Hematopoietic multipotent progenitor cell treated with erythropoietin and hydrocortisone succinate and interleukin-3 and kit ligand, for 17 days (in vitro differentiated cells): ENCODE measurements around the gene OR10R2.
"Not testable (repeated sequence)": the region's sequence is repeated elsewhere in the genome, so short reads cannot be mapped to it uniquely, and the experiment has no call there.

Experiments
- DNase-seq: peaks from one replicate; pipeline ENCODE4 v3.0.0-alpha.2; 2015; ENCODE audit warnings: low spot score

The OR10R2 gene, protein sequence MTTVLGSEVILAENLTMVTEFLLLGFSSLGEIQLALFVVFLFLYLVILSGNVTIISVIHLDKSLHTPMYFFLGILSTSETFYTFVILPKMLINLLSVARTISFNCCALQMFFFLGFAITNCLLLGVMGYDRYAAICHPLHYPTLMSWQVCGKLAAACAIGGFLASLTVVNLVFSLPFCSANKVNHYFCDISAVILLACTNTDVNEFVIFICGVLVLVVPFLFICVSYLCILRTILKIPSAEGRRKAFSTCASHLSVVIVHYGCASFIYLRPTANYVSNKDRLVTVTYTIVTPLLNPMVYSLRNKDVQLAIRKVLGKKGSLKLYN

DNA sequence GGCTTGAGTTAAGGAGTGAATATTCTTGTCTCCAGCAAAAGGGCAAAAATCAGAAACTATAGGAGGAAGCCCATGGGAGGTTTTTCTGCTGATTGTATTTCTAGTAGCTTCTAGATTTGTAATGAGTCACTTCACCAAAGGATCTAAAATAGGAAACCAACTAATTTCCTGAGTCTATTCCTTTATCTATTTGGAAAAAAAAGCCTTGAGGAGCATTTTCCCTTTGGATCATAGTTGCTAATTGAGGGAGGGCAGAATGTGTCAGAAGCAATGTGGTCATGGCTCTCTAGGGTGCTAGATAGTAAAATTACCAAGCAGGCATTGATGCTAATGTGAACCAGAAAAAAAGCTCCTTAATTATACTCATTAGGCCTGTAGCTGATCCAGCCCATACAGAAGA lies at the start of gene OR10R2:
Gene OR10R2, plus strand, starts transcription at position 301 of the 400 bp plus-strand sequence. CDS start 106 bp downstream, outside the sequence.
- DNase-seq = no peak

DNA sequence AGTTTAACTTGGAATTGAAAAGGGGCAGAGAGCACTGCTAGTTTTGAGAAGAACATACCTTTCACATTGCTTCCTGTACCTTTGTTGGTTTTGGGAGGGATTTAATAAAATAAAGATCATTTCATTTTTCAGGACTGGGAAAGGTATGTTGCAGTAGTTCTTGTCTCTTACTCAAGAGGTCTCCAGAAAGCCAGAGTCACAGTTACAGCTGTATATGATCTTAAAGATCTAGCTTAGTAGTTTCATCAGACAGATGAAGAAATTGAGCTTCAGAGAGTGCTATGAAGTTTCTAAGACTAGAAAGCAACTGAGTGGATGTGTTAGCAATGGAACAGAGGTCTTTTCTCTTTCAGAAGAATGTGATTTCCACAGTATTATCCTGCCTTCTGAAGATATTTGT lies 47.0 kb upstream of the OR10R2 start:
- no peak for DNase-seq

DNA sequence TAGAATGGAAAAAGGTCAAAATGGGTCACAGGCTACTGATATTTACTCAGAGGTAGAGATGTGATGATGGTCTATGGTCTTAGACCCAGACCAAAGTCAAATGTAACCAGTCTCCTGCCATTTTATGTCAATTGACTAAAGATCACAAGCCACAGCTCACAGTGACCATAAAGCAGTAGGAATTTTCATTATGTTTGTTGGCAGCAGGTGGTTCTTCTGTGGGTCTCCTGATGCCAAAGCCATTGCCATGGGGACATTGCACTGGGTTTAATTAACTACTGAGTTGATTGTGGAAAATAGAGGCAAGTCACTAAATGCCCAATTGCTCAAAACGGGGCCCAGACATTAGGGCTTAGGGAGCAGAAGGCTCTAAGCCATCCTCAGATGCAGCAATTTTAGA lies 45.9 kb upstream of the OR10R2 start, which contains the start of gene OR10K2:
Gene OR10K2, minus strand, starts transcription at position 101 of the 400 bp plus-strand sequence. CDS start 5,371 bp downstream, outside the sequence.
- DNase-seq = no peak

DNA sequence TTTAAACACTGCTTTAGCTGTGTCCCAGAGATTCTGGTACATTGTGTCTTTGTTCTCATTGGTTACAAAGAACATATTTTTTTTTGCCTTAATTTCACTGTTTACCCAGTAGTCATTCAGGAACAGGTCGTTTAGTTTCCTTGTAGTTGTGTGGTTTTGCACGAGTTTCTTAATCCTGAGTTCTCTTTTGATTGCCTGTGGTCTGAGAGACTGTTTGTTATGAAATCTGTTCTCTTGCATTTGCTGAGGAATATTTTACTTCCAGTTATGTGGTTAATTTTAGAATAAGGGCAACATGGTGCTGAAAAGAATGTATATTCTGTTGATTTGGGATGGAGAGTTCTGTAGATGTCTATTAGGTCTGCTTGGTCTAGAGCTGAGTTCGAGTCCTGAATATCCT lies 41.9 kb upstream of the OR10R2 start:
- not testable (repeated sequence) for DNase-seq

DNA sequence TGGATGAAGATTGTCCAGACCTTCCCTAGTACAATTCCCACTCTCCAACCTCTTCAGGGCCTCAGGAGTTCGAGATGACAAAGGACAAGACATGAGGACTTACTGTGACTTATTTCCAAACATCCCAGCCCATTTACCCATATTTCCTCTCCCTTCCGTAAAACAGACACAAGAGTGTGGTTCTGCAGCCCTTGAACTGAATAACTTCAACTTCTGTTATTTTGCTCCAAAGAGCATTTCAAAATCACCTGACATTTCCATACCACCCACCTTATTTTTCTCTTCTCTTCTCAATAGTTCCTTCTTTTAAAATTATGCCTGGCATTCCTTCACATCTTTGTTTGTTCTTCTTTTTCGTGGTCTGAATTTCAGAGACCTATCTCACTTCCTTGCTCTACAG lies 37.3 kb upstream of the OR10R2 start:
- no peak for DNase-seq

DNA sequence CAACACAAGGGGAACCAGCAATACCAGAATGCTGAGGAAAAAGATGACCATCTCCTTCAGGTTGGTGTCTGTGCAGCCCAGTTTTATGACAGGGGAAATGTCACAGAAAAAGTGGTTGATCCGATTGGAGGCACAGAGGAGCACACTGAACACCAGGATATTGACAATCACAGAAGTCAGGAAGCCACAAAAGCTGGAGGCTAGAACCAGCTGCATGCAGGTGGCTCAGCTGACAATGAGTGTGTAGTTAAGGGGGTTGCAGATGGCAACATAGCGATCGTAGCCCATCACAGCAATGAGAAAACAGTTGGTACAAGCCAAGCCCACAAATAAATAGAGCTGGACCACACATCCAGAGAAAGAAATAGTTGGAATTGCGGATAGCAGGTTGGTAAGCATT lies 26.6 kb upstream of the OR10R2 start:
- no peak for DNase-seq

DNA sequence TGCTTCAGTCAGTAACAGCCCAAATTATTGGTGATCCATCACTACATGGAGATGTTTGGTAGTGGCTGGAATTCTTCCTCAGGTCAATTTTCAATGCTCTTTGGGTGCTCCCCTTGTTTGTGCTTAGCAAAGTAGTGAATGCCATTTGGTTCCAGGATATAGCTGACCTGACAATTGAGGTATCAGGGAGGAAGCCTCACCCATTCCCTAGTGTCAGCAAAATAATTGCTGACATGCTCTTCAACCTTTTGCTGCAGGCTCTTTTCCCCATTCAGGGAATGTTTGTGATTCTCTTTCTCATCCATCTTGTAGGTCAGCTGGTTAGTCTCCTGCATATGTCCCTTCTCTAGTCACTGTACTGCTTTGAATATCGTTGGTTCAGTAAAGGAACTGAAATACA lies 17.5 kb upstream of the OR10R2 start:
- DNase-seq = no peak

DNA sequence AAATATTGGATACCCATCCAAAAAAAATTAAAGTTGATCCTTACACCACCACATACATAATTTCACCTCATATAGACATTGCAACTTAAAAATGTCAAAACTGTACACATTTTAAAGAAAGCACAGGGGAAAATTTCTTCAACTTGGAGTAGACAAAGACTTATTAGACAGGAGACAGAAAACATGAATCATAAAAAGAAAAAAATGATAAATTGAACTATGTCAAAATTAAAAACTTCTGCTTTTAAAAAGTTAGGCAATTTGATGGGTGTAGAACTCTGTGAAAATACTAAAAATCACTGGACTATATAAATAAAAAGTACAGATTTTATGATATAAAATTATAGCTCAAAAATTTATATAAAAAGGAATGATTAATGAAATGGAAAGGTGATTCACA lies 14.8 kb upstream of the OR10R2 start:
- no peak for DNase-seq

DNA sequence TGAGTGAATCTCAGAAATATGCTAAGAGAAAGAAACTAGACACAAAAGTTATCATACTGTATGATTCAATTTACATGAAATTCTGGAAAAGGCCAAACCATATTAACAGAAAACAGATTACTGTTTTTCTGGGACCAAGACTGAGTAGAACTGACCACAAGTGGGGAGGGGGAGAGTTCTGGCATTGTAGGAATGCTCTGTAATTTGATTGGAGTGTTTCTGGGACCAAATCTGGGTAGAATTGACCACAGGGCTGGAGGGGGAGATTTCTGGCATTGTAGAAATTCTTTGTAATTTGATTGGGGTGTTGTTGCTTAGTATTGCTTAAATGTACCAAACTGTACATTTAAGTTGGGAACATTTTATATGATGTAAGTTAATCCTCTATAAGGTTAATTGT lies 13.8 kb upstream of the OR10R2 start:
- no peak for DNase-seq

DNA sequence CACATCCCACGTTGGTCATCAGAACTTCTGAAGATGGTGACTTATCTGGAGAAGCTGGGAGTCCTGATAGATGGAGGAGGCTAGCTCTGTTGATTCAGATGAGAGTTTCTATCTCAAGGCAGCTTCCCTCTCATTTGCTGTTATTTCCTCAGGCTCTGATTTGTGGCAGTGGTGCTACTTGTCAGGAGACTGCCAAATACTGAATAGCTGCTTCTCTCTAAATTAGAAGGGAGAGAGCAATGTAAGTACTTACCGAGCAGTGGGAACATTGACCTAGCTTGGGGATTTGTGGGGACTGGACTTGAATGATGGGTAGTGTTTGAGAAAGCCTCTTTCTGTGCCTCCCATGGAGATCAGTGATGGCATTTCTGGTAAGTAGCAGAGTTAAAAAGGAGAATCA lies 10.5 kb upstream of the OR10R2 start, which contains the start of gene OR10K1:
Gene OR10K1, plus strand, starts transcription at position 301 of the 400 bp plus-strand sequence. CDS start 3,728 bp downstream, outside the sequence.
- no peak for DNase-seq

DNA sequence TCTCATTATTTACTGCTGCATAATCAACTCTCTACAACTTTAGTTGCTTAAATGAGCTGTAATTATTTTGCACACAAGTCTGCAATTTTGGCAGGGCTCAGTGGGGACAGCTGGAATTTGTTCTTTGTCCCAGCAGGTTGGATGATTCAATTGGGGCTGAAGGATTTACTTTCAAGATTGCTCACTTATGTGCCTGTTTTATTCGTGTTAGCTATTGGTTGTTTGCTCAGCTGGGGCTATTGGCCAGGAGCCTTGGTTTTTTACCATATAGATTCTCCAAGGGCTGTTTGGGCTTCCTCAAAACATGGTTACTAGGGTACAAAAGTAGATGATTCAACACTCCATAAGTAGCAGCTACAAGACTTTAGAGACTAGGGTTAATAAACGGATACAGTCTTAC lies 13.4 kb downstream of the OR10R2 start:
- no peak for DNase-seq

DNA sequence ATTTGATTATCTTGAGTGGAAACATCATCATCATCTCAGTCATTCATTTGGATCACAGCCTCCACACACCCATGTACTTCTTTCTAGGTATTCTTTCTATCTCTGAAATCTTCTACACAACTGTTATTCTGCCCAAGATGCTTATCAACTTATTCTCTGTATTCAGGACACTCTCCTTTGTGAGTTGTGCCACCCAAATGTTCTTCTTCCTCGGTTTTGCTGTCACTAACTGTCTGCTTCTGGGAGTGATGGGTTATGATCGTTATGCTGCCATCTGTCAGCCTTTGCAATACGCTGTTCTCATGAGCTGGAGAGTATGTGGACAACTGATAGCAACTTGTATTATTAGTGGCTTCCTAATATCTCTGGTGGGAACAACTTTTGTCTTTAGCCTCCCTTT lies 19.3 kb downstream of the OR10R2 start:
- DNase-seq = no peak

DNA sequence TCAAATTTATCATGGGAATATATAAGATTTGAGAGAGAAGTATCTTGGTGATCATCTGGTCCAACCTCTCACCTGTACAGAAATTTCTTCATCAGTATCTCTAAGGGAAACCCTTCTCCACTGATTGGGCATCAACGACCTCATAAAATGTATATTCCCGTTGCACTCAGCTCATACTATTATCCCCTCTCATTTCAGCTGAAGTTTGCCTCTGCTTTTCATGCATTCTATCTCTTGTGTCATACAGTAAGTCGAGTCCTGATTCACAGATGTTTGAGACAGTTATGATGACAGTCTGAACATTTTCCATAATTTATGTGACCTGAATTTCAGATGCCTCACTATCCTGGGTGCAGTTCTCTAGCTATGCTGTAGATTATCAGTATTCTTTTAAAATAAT lies 21.0 kb downstream of the OR10R2 start:
- DNase-seq = no peak

DNA sequence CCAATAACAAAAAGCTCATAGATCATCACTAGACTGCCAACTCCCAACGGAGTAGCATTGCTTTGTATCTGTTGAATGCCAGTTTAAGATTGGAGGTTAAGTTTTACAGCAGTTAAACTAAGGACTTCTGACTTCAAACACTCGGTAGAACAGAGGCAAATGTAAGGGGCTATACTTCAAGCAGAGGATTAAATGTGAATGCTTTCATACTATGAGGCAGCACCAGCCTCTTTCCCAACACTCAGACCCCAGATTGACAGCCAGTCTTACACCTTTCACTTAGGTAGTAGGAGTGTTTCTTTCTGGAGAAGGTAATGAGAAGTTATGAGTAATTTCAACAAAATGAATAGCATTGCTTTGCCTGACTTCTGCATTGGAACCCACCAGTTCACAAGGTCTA lies 22.8 kb downstream of the OR10R2 start:
- no peak for DNase-seq

DNA sequence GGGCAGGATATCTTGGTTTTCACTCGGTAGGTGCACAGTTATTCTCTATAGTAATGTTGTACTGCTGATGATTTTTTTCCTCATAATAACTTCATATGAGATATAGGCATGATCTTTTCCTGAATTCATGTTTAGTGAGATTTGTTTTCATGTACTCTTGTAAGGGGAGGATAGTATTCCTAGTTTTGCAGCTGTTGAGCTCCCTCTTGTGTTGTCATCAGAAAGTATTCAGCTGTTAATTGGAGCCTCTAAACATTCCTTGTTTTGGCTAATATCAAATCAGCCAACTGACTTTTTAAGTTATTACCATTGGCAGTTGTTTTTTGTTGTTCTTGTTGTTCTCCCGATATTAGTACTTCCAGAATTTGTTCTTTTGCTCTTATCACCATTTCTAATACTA lies 24.4 kb downstream of the OR10R2 start:
- DNase-seq = no peak

DNA sequence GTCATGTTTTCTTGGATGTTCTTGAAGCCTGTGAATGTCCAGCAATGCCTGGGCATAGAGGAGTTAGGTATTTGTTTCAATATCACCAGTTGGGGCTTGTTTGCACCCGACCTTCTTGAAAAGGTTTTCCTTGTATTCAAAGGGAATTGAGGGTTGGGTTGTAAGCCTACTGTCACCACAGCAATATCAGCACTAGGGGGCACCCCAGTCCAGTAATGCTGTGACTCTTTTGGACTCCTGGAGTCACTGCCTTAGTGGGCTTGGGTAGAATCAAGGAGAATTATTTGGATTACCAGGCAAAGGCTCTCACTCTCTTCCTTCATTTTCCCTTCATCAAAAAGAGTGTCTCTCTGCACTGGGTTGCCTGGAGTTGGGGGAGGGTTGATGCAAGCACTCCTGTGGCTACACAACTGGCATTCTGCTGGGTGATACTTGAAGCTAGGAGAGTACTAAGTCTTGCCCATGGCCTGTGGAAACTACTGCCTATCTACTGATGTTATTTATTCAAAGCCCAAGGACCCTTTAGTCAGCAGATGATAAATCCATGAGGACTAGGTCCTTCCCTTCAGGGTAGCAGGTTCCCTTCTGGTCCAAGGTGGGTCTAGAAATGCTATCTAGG lies 34.5 kb downstream of the OR10R2 start:
- DNase-seq = peak; percentile 35

DNA sequence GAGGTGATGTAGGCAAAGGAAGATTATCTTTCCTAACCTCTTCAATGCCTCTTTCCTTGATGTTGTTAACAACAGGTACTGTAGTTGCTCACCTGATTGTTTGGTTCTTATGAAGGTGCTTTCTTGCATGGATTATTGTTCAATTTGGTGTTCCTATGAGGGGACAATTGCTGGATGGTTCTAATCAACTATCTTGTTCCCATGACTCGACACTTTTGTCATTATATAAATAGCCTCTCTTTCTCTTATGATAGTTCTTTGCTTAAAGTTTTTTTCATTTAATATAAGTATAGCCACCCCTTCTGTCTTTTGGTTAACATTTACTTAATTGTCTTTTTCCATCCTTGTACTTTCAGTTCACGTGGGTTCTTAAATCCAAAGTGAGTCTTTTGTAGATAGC lies 35.5 kb downstream of the OR10R2 start:
- no peak for DNase-seq

DNA sequence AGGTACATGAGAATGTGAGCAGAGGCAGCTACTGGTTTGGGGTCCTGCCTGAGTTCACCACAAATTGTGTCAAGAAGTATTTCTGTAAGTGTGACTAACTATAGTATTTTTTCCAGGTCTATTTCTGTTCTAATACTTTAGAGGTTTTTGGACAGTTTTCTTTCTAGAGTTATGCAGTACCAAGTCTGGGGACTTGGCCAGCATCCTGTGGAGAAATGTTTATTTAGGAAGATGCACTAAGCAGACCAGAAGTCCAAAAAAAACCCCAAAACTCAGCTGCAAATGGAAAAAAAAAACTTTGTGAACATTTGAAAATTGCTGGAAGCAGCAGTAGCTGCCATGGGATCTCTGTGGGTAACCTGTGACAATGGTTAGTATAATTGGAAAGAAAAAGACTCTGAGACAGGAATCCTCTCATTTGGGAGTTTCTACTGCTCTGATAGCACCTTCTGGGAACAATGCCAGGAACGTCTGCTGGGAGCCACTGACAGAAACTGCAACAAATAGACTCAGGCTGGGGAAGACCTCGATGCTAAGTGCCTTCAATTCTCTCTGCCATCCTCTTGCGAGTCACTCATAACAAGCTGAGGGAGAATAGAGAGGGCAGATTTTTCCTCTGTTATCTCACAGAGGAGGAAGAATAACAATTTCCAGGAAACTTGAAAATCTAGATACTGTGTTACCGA lies 37.6 kb downstream of the OR10R2 start:
- DNase-seq = no peak

DNA sequence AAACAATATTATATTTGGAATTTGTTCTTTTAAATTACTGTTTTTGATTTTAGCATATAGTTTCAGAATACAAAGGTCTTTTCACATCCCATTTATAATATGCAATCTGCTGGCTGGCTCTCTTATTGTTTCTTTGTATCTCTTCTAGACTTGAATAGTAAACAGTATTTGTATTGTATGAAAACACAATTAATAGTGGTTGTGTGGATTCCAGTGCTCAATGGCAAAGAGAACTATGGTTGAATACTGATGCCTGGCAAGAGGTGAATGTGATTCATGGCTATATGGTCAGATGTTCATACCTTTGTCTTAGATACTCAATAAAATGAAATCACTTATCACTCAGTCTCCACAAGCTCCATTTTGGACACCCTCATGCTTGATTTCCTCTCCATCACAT lies 44.9 kb downstream of the OR10R2 start:
- DNase-seq = no peak

DNA sequence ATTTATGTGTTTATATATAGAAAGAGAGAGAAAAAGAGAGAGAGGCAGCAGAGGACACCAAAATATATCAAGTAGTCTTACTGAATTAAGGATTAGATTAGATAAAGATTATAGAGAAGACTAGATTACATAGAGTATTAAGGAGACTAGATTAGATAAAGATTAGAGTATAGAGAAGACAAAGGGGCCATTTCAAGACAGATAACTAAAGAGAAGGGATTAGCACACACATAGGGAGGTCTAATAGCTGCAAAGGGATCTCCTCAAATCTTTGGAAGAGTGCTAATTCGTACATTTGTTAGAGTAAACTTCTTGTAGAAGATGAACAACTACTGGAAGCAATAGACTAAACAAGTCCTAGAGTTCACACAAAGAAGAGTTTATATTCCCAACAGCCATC lies 48.0 kb downstream of the OR10R2 start:
- DNase-seq = no peak

DNA sequence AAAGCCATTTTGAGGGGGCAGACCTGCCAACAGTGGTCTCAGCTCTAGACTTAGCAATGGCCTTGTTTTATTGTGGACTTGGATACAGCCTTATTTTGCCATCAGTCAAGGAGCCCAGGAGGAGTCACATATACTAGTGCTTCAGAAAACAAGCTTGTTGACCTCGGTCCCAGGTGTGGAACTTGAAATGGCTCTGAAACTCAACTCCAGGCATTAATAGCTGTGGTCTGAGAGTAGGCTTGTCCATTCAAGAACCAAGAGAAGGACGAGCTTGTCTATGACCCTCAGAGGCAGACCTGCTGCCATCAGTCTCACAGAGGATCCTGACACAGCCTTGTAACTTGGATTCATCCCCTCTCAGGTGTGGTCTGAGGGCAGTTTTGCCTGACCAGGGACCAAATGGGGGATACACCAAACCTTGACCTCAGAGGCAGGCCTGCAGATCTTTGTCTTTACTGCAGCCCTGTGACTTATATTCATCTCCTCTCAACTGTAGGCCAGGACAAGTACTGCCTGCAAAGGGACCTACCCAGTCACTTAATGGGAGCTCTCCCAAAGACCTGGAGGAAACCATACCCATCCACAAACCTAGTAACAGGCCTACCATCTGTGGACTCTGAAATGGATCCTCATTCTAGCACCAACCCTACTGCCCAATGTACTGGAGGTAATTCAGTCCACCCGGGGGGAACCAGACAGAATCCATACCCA lies 49.1 kb downstream of the OR10R2 start:
- DNase-seq = no peak

DNA sequence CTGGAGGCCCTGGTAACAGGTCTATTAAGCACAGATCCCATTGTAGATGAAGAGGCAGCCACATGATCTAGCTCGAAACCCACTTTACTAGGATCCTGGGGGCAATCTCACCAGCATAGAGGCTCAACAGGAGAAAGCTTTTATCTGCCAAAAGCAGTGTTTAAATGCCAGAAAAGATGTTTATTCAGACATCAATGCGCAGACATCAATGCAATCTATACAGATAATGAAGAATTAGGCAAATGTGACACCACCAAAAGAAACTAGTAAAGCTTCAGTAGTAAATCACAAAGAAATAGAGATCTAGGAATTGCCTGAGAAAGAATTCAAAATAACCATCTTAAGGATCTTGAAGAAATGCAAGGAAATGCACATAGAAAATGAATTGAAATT lies 49.6 kb downstream of the OR10R2 start:
- no peak for DNase-seq
